Mucosa of descending colon (tissue), 3 donors: ENCODE results near the gene HOXA11. TPM values are rescaled to one million over a fixed set of nuclear protein-coding genes. Genes with fewer than 3 reads are reported as not detected.
A peak's percentile ranks its signal among the peaks of the same experiment; 100 is the strongest.

Experiments
- ATAC-seq: fragments of 200-7000 bp; cut with Tn5 transposase; one replicate; pipeline ENCODE4 v1.9.1; 2020; ENCODE audit warnings: mild to moderate bottlenecking, moderate library complexity
- DNase-seq, 3 donors: peaks; one replicate each; pipeline ENCODE4 v3.0.0-alpha.2; 2020
- H3K36me3 ChIP-seq: fragments of 200-600 bp; one replicate; pipeline ENCODE4 v1.8.0; 2021; ENCODE audit warnings: low read depth, mild to moderate bottlenecking
- H3K4me1 ChIP-seq: fragments of 200-600 bp; one replicate; pipeline ENCODE4 v1.8.0; 2021; ENCODE audit warnings: low read depth, mild to moderate bottlenecking
- H3K4me3 ChIP-seq: fragments of 200-600 bp; one replicate; pipeline ENCODE4 v1.8.0; 2021; ENCODE audit warnings: mild to moderate bottlenecking
- H3K9me3 ChIP-seq: fragments of 200-600 bp; one replicate; pipeline ENCODE4 v1.8.0; 2021; ENCODE audit warnings: mild to moderate bottlenecking
- CTCF ChIP-seq: fragments of 200-600 bp; IDR thresholded peaks from one replicate; pipeline ENCODE4 v1.8.0; 2022; ENCODE audit warnings: antibody characterized with exemption, mild to moderate bottlenecking
- intact Hi-C, 2 donors: fragments of 100-400 bp; cut with DNase I in 1 of 2; cut with micrococcal nuclease in 1 of 2; formaldehyde crosslinking; loops; one replicate each; pipeline versions ENCODE4 v1.11.0 to v1.11.1; 2022; cut with DNase I, micrococcal nuclease
- total RNA-seq, 3 donors: library from RNA; stranded (reverse); fragmentation: NEBNext Ultra II Directional in 2 of 3; extraction: Animal tissue kit (Norgen Biotek cat#: 25700) in 2 of 3; gene quantifications; one replicate each; pipeline versions ENCODE4 v1.2.1 to v1.2.4, GENCODE V29; 2021 to 2023
- donor health status: DM: no; HTN: no; CAD: no; lungs with moderate emphysema.
- donor health status: DM: no; HTN: no; CAD: no.
- donor health status: DM: no; HTN: yes; CAD: no.

HOXA11 gene
- total RNA-seq, 3 donors from 2014 or later, result 3.2 to 27.2 (median 5.4) TPM

- TF ChIP-seq CTCF, result no peak
- Histone ChIP-seq H3K36me3 (no peaks in the 10 kb centered on the region), H3K4me1 (peaks cover 9% of the 10 kb centered on the region), H3K4me3 (peak overlapping the region; percentile 5), H3K9me3 (no peaks in the 10 kb centered on the region)
- ATAC-seq (no peak), DNase-seq (peak in 2 of 3 donors; percentile 63)
- intact Hi-C loops, result loop anchor here (5.0 to 10.0 kb wide), 2 partner anchors 1302 to 1310 kb away; no protein-coding TSS in a partner anchor
Measured at GRCh38 chr7:27166531-27167505, 18.2 kb downstream of the HOXA11 start.

- Histone ChIP-seq H3K9me3 (no peaks in the 10 kb centered on the region), H3K36me3 (no peaks in the 10 kb centered on the region), H3K4me3 (peak overlapping the region; percentile 5), H3K4me1 (peaks cover 10% of the 10 kb centered on the region)
- DNase-seq (peak in 2 of 3 donors; percentile 62 to 78), ATAC-seq (peak; percentile 5)
- TF ChIP-seq CTCF, result no peak
- intact Hi-C loops, result loop anchor here (5.0 to 10.0 kb wide), 2 partner anchors 1301 to 1309 kb away; no protein-coding TSS in a partner anchor
Measured at GRCh38 chr7:27165996-27166530, 19.0 kb downstream of the HOXA11 start.

DNA sequence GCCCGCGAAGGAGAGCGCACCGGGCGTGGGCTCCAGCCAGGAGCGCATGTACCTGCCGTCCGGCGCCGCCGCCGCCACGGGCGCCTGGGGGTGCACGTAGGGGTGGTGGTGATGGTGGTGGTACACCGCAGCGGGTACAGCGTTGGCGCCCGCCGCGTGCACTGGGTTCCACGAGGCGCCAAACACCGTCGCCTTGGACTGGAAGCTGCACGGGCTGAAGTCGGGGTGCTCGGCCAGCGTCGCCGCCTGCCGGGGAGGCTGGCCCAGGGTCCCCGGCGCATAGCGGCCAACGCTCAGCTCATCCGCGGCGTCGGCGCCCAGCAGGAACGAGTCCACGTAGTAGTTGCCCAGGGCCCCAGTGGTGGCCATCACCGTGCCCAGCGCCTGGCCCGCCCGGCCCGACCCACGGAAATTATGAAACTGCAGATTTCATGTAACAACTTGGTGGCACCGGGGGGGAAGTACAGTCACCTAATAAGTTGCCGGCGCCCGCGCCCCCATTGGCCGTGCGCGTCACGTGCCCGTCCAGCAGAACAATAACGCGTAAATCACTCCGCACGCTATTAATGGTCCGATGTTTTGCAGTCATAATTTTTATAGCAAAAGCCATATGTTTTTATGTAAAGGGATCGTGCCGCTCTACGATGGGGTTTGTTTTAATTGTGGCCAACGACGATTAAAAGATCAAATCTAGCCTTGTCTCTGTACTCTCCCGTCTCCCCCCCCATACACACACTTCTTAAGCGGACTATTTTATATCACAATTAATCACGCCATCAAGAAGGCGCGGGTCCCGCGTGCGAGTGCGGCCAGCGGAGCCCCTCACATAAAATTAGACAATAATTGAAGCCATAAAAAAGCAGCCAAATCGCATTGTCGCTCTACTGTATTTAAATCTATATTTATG lies 19.7 kb downstream of the HOXA11 start, which contains the start of gene HOXA9:
HOXA9 (minus strand) TSS at position 449 of the 907 bp plus-strand sequence; CDS start at position 369, 80 bp downstream.
- ATAC-seq, result peak; percentile 26
- DNase-seq, result peak; percentile 88 to 93 (median 88)
- Histone ChIP-seq H3K4me1 (peaks cover 10% of the 10 kb centered on the region), H3K4me3 (peak within 1 kb of the TSS; percentile 48), H3K36me3 (no peaks in the 10 kb centered on the region), H3K9me3 (no peaks in the 10 kb centered on the region)
- no peak for TF ChIP-seq CTCF
- intact Hi-C loops, result loop anchor here (5.0 to 10.0 kb wide), 2 partner anchors 1301 to 1308 kb away; no protein-coding TSS in a partner anchor

DNA sequence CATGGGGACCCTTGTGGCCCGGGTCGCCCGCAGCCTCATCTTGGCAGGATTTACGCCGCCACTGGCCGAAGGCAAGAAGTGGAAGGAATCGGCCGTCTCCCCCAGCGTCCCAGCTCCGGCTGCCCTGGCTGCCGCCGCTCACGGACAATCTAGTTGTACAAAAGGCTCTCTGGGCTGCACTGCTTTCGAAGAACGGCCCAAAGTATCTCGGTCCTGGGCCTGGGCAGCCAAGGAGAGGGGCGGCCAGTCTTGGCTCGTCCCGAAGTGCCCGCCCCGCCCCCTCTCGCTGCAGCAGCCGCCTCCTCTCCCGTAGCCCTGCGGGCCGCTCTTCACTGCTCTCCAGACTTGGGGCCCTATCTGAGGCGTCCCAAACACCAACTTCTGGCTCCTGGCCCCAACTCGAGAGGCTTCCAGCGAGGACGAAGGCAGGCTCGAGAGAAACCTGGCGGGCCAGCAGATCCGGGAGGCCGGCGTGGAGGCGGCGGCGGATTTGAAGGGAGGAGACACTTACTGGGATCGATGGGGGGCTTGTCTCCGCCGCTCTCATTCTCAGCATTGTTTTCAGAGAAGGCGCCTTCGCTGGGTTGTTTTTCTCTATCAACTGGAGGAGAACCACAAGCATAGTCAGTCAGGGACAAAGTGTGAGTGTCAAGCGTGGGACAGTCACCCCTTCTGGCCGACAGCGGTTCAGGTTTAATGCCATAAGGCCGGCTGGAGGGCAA lies 20.5 kb downstream of the HOXA11 start:
- ATAC-seq (no peak), DNase-seq (peak in 2 of 3 donors; percentile 66 to 76)
- intact Hi-C loops, result loop anchor here (5.0 to 10.0 kb wide), 3 partner anchors 797 to 1307 kb away; no protein-coding TSS in a partner anchor
- TF ChIP-seq CTCF, result no peak
- Histone ChIP-seq H3K4me3 (peak overlapping the region; percentile 48), H3K36me3 (no peaks in the 10 kb centered on the region), H3K9me3 (no peaks in the 10 kb centered on the region), H3K4me1 (peaks cover 10% of the 10 kb centered on the region)
